HepG2 (cell line): ENCODE results near the gene CD207.

ENCODE experiments used
- AKAP8 ChIP-seq: sonication (generic); formaldehyde crosslinking; IDR thresholded peaks from 2 replicates; pipeline ENCODE4 v1.5.1; 2020; ENCODE audit warnings: mild to moderate bottlenecking, missing genetic modification reagents
- BORCS8-MEF2B ChIP-seq: sonication (generic); formaldehyde crosslinking; IDR thresholded peaks from 2 replicates; pipeline ENCODE4 v1.8.0; 2022; ENCODE audit warnings: mild to moderate bottlenecking, missing genetic modification reagents
- ETV5 ChIP-seq: IDR thresholded peaks from 2 replicates; pipeline ENCODE4 v1.6.1; 2018; ENCODE audit warnings: missing biosample characterization, missing genetic modification reagents, inconsistent platforms, borderline replicate concordance
- ETV6 ChIP-seq: sonication (generic); formaldehyde crosslinking; conservative IDR thresholded peaks from 2 replicates; pipeline ENCODE4 v1.4.0; 2020; ENCODE audit warnings: missing genetic modification reagents
- KDM3A ChIP-seq: IDR thresholded peaks from 2 replicates; pipeline ENCODE4 v1.6.1; 2018; ENCODE audit warnings: low read depth, missing compliant biosample characterization
- PCBP1 ChIP-seq: fragments of 200-400 bp; formaldehyde crosslinking; IDR thresholded peaks from 2 replicates; pipeline ENCODE4 v1.6.1; 2017; ENCODE audit warnings: mild to moderate bottlenecking, low read depth, low read length, borderline replicate concordance
- SMC3 ChIP-seq: IDR thresholded peaks from 2 replicates; pipeline ENCODE4 v1.6.1; 2011; ENCODE audit warnings: low read length, improper control_type of control experiment
- ZNF20 ChIP-seq: sonication (generic); formaldehyde crosslinking; IDR thresholded peaks from 2 replicates; pipeline ENCODE4 v1.4.0; 2020; ENCODE audit warnings: mild to moderate bottlenecking, moderate library complexity, missing genetic modification reagents
- ZNF24 ChIP-seq: fragments of 450-650 bp; IDR thresholded peaks from 2 replicates; pipeline ENCODE4 v1.6.1; 2017; ENCODE audit warnings: antibody characterized with exemption, mild to moderate bottlenecking
- ZNF350 ChIP-seq: sonication (generic); formaldehyde crosslinking; IDR thresholded peaks from 2 replicates; pipeline ENCODE4 v1.4.0; 2020; ENCODE audit warnings: mild to moderate bottlenecking, low read depth, missing genetic modification reagents, borderline replicate concordance
- ZNF558 ChIP-seq: sonication (generic); formaldehyde crosslinking; IDR thresholded peaks from 2 replicates; pipeline ENCODE4 v1.9.0; 2022; ENCODE audit warnings: mild to moderate bottlenecking, missing genetic modification reagents, borderline replicate concordance
- TF ChIP-seq, protein P1 (sequence below): sonication (generic); formaldehyde crosslinking; IDR thresholded peaks from 2 replicates; pipeline ENCODE4; 2020; ENCODE audit warnings: missing genetic modification reagents, mild to moderate bottlenecking, borderline replicate concordance
- TF ChIP-seq, protein P2 (sequence below): fragments of 450-650 bp; IDR thresholded peaks from 2 replicates; pipeline ENCODE4 v1.6.1; 2017
- TF ChIP-seq, protein P3 (sequence below): sonication (generic); formaldehyde crosslinking; IDR thresholded peaks from 2 replicates; pipeline ENCODE4 v1.5.0; 2020; ENCODE audit warnings: mild to moderate bottlenecking, missing genetic modification reagents, moderate library complexity

DNA sequence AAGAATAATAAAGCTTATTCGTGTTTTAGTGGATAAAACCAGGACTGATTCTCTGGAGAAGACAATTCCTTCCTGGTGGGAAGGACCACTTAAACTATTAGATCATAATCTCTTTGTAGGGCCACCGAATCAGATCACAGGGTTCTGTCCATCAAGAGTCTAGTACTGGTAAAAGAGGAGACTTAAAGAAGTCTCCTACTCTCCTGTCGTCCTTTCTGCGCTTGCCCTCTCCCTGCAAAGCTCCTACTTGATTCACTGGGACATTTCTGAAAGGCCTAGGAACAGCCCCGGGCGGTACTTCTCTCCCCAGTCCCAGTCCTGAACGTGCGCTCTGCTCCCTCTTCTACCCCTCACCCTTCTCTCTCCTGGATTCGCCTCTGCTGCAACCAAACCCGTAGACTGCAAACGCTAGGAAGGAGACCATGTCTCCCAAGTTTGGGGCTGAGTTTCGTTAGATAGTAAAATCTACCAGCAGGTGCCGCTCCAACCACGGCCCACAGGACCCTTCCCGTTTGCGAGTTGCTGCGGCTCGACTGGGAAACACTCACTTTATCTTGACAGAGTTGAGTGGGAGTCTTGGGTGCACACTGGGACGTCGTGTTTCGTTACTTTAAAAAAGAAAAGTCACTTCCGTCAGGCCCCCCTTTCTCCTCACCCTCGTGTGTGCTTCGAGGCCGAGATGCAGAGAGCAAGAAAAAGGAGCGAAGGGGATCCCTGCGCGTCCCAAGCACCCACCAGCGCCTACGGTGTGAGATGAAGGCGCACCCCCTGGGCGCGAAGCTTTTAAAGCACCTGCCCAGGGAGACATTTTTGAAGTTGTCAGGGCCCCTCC, 46.1 kb downstream of the CD207 start:
- TF ChIP-seq ZNF350 (CRISPR knock-in tag) (peak; percentile 46; the same call in 1 of the 2 replicates), ETV6 (CRISPR knock-in tag) (no peak), ETV5 (CRISPR knock-in tag) (peak; percentile 50; the same call in 1 of the 2 replicates), BORCS8-MEF2B (CRISPR knock-in tag) (no peak; the same call in 1 of the 2 replicates), SMC3 (peak; percentile 93), ZNF24 (no peak), ZNF558 (no peak), PCBP1 (no peak), AKAP8 (no peak), ZNF20 (CRISPR knock-in tag) (no peak), KDM3A (0 out of 2 replicates have a peak, but pooled peaks have one; percentile 52)
- TF ChIP-seq, protein P1, sequence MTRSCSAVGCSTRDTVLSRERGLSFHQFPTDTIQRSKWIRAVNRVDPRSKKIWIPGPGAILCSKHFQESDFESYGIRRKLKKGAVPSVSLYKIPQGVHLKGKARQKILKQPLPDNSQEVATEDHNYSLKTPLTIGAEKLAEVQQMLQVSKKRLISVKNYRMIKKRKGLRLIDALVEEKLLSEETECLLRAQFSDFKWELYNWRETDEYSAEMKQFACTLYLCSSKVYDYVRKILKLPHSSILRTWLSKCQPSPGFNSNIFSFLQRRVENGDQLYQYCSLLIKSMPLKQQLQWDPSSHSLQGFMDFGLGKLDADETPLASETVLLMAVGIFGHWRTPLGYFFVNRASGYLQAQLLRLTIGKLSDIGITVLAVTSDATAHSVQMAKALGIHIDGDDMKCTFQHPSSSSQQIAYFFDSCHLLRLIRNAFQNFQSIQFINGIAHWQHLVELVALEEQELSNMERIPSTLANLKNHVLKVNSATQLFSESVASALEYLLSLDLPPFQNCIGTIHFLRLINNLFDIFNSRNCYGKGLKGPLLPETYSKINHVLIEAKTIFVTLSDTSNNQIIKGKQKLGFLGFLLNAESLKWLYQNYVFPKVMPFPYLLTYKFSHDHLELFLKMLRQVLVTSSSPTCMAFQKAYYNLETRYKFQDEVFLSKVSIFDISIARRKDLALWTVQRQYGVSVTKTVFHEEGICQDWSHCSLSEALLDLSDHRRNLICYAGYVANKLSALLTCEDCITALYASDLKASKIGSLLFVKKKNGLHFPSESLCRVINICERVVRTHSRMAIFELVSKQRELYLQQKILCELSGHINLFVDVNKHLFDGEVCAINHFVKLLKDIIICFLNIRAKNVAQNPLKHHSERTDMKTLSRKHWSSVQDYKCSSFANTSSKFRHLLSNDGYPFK (CRISPR knock-in tag), result peak; percentile 36; the same call in 1 of the 2 replicates
- TF ChIP-seq, protein P2, sequence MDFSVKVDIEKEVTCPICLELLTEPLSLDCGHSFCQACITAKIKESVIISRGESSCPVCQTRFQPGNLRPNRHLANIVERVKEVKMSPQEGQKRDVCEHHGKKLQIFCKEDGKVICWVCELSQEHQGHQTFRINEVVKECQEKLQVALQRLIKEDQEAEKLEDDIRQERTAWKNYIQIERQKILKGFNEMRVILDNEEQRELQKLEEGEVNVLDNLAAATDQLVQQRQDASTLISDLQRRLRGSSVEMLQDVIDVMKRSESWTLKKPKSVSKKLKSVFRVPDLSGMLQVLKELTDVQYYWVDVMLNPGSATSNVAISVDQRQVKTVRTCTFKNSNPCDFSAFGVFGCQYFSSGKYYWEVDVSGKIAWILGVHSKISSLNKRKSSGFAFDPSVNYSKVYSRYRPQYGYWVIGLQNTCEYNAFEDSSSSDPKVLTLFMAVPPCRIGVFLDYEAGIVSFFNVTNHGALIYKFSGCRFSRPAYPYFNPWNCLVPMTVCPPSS, result no peak
- TF ChIP-seq, protein P3, sequence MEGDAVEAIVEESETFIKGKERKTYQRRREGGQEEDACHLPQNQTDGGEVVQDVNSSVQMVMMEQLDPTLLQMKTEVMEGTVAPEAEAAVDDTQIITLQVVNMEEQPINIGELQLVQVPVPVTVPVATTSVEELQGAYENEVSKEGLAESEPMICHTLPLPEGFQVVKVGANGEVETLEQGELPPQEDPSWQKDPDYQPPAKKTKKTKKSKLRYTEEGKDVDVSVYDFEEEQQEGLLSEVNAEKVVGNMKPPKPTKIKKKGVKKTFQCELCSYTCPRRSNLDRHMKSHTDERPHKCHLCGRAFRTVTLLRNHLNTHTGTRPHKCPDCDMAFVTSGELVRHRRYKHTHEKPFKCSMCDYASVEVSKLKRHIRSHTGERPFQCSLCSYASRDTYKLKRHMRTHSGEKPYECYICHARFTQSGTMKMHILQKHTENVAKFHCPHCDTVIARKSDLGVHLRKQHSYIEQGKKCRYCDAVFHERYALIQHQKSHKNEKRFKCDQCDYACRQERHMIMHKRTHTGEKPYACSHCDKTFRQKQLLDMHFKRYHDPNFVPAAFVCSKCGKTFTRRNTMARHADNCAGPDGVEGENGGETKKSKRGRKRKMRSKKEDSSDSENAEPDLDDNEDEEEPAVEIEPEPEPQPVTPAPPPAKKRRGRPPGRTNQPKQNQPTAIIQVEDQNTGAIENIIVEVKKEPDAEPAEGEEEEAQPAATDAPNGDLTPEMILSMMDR (CRISPR knock-in tag), result peak; percentile 99
